Measurements from ENCODE around the gene ERBIN.
"Not testable (repeated sequence)": the region's sequence is repeated elsewhere in the genome, so short reads cannot be mapped to it uniquely, and the experiment has no call there.

DNA sequence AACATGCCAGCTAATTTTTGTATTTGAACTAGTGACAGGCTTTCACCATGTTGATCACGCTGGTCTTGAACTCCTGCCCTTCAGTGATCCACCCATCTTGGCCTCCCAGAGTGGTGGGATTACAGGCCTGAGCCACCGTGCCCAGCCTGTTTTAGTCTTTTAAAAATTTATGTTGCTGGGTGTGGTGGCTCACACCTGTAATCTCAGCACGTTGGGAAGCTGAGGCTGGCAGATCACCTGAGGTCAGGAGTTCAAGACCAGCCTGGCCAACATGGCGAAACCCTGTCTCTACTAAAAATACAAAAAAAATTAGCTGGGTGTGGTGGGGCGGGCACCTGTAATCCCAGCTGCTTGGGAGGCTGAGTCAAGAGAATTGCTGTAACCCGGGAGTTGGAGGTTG, 10.7 kb upstream of the ERBIN start:
- not testable (repeated sequence) for TF ChIP-seq SMC3 (IDR thresholded peaks at IDR 0.05; ENCODE audit: borderline replicate concordance, low read length); ELK1 (IDR thresholded peaks at IDR 0.05; ENCODE audit: low read depth, low read length); SMAD1 (IDR thresholded peaks at IDR 0.05; ENCODE audit: low read depth, partially characterized antibody); FOXM1 (IDR thresholded peaks at IDR 0.05; ENCODE audit: low read depth, low read length); PRDM15 (CRISPR knock-in tag; IDR thresholded peaks at IDR 0.05); ZSCAN29 (IDR thresholded peaks at IDR 0.05); CHD2 (IDR thresholded peaks at IDR 0.05; ENCODE audit: borderline replicate concordance, low read depth, low read length); POLR2A (IDR thresholded peaks at IDR 0.05; ENCODE audit: low read depth, low read length); CTCF (IDR thresholded peaks at IDR 0.05 in 2 of 3, conservative IDR thresholded peaks at IDR 0.05 in 1 of 3; ENCODE audit: control insufficient read depth in 2 of 3, extremely low read depth in 1 of 3, insufficient read depth in 1 of 3, low read depth in 3 of 3, low read length in 3 of 3); HDAC2 (IDR thresholded peaks at IDR 0.05); MTA3 (IDR thresholded peaks at IDR 0.05; ENCODE audit: borderline replicate concordance, low read length)

All from GM12878 (cell line).